HepG2 (cell line): ENCODE data around the gene LRIT2. TPM values are rescaled to one million over a fixed set of nuclear protein-coding genes. Genes with fewer than 3 reads are reported as not detected.

Source experiments
- ATAC-seq: fragments of 200-7000 bp; cut with Tn5 transposase; 3 replicates; pipeline ENCODE4 v1.9.1; 2020; ENCODE audit warnings: mild to moderate bottlenecking, moderate library complexity
- BruUV-seq: library from RNA; stranded (reverse); fragments of 400-500 nt; replicated peaks from 2 replicates; lab custom pipeline; 2021; lab: Mats Ljungman, UMichigan
- CTCF ChIA-PET: fragments of 300-600 bp; formaldehyde crosslinking; extraction: SDS; loops from one replicate; lab custom pipeline; 2021; ENCODE audit warnings: low total read pairs, inconsistent platforms, low intra/inter-chr PET ratio; lab: Yijun Ruan, JAX
- POLR2A ChIA-PET: fragments of 350-600 bp; sonication (Branson Sonifier 250); formaldehyde crosslinking; loops from one replicate; lab custom pipeline; 2020; ENCODE audit warnings: antibody characterized with exemption, inconsistent platforms; lab: Yijun Ruan, JAX
- DNase-seq: peaks from one replicate; pipeline ENCODE4 v3.0.0-alpha.2; 2015; ENCODE audit warnings: low spot score
- FAIRE-seq: peaks from 3 replicates; lab custom pipeline; 2011; peaks lifted over from hg19 to GRCh38; lab: Jason Lieb, UNC
- H2AFZ ChIP-seq: one replicate; pipeline ENCODE4 v1.6.1; 2011; ENCODE audit warnings: low read length, inconsistent platforms
- H3K27ac ChIP-seq: fragments of 300-600 bp; 3 replicates; pipeline ENCODE4 v1.8.0; 2011; ENCODE audit warnings: mixed run types, mild to moderate bottlenecking, mixed read lengths, low read length, inconsistent platforms; ENCODE audit not compliant: insufficient read depth; ENCODE audit errors: extremely low read length
- H3K27me3 ChIP-seq, 2 experiments: fragments of 200-600 bp in 1 of 2; 2 replicates in 1 of 2; 3 replicates in 1 of 2; pipeline versions ENCODE4 v1.6.0 to v1.8.0; 2011; ENCODE audit warnings: low read length in 2 of 2, mild to moderate bottlenecking in 2 of 2, moderate library complexity in 2 of 2, inconsistent platforms in 1 of 2; ENCODE audit not compliant: insufficient read depth in 2 of 2, control insufficient read depth in 1 of 2
- H3K36me3 ChIP-seq, 2 experiments: fragments of 200-600 bp in 1 of 2; replicated peaks in 1 of 2; 2 replicates in 1 of 2; 3 replicates in 1 of 2; pipeline versions ENCODE4 v1.5.1 to v1.8.0; 2011; ENCODE audit warnings: low read length in 2 of 2, inconsistent platforms in 1 of 2; ENCODE audit not compliant: insufficient read depth in 2 of 2, control insufficient read depth in 1 of 2
- H3K4me1 ChIP-seq: 2 replicates; pipeline ENCODE4 v1.5.1; 2012; ENCODE audit warnings: low read length, inconsistent platforms; ENCODE audit not compliant: insufficient read depth
- H3K4me2 ChIP-seq: 2 replicates; pipeline ENCODE4 v1.6.0; 2011; ENCODE audit warnings: low read depth, low read length, inconsistent platforms
- H3K4me3 ChIP-seq, 3 experiments: fragments of 200-600 bp in 1 of 3; sonication (generic), shearing (Covaris generic) in 1 of 3; replicated peaks in 1 of 3; 2 replicates each; pipeline ENCODE4 v1.5.1; 2011 to 2016; ENCODE audit warnings: low read length in 3 of 3, inconsistent platforms in 2 of 3, low read depth in 2 of 3, mild to moderate bottlenecking in 2 of 3, control low read depth in 1 of 3, mixed read lengths in 1 of 3; ENCODE audit not compliant: insufficient read depth in 1 of 3
- H3K79me2 ChIP-seq: one replicate; pipeline ENCODE4 v1.6.1; 2011; ENCODE audit warnings: low read length, inconsistent platforms; ENCODE audit not compliant: insufficient read depth
- H3K9ac ChIP-seq: 2 replicates; pipeline ENCODE4 v1.6.0; 2011; ENCODE audit warnings: mild to moderate bottlenecking, low read depth, low read length, inconsistent platforms; ENCODE audit not compliant: insufficient read depth
- H3K9me3 ChIP-seq: 2 replicates; pipeline ENCODE4 v1.5.1; 2012; ENCODE audit warnings: mild to moderate bottlenecking, low read length
- H4K20me1 ChIP-seq: 2 replicates; pipeline ENCODE4 v1.6.0; 2011; ENCODE audit warnings: inconsistent platforms, mild to moderate bottlenecking, low read length, moderate library complexity; ENCODE audit not compliant: insufficient read depth
- EED ChIP-seq: sonication (generic); formaldehyde crosslinking; IDR thresholded peaks from 2 replicates; pipeline ENCODE4 v1.5.0; 2020; ENCODE audit warnings: mild to moderate bottlenecking, missing genetic modification reagents
- HMG20B ChIP-seq: conservative IDR thresholded peaks from 2 replicates; pipeline ENCODE4 v1.6.1; 2016; ENCODE audit warnings: missing genetic modification reagents, missing compliant biosample characterization
- SOX13 ChIP-seq, 3 experiments: fragments of 450-650 bp in 1 of 3; sonication (generic) in 1 of 3; formaldehyde crosslinking in 1 of 3; IDR thresholded peaks in 2 of 3; conservative IDR thresholded peaks in 1 of 3; 2 replicates each; pipeline versions ENCODE4 v1.5.0 to v1.6.1; 2016 to 2020; ENCODE audit warnings: antibody characterized with exemption in 1 of 3, mild to moderate bottlenecking in 1 of 3, missing compliant biosample characterization in 1 of 3, missing genetic modification reagents in 1 of 3, moderate library complexity in 1 of 3
- TBP ChIP-seq: sonication (generic); formaldehyde crosslinking; IDR thresholded peaks from 2 replicates; pipeline ENCODE4 v1.5.0; 2020; ENCODE audit warnings: missing genetic modification reagents
- U2AF2 ChIP-seq: fragments of 200-400 bp; formaldehyde crosslinking; IDR thresholded peaks from 2 replicates; pipeline ENCODE4 v1.6.1; 2017; ENCODE audit warnings: low read depth, mild to moderate bottlenecking, low read length
- ZBTB8A ChIP-seq: sonication (generic); formaldehyde crosslinking; IDR thresholded peaks from 2 replicates; pipeline ENCODE4 v1.4.0; 2020; ENCODE audit warnings: mild to moderate bottlenecking, low read depth, missing genetic modification reagents, borderline replicate concordance
- ZNF552 ChIP-seq: sonication (generic); formaldehyde crosslinking; IDR thresholded peaks from 2 replicates; pipeline ENCODE4 v1.9.0; 2022; ENCODE audit warnings: missing genetic modification reagents, mild to moderate bottlenecking, borderline replicate concordance
- WGBS: methylation state at CpG from one replicate; pipeline ENCODE4 v1.1.6; 2017; ENCODE audit warnings: low lambda C conversion rate; 5-methylcytosine and 5-hydroxymethylcytosine counted together
- in situ Hi-C: cut with HindIII; loops from 2 replicates; pipeline ENCODE4 v1.10.0; 2017; ENCODE audit warnings: low pct_unique_long_range_greater_than_20kb; ENCODE audit not compliant: extremely low pct_ligation_motif_present
- intact Hi-C: fragments of 100-400 bp; cut with micrococcal nuclease; formaldehyde crosslinking; loops from one replicate; pipeline ENCODE4 v1.10.0; 2022; ENCODE audit not compliant: unreplicated experiment
- polyA plus RNA-seq, 8 experiments: library from polyadenylated mRNA; depleted of rRNA in 3 of 8; stranded (reverse) in 7 of 8; unstranded in 1 of 8; fragments of >200 nt; fragmentation: Illumina TruSeq in 4 of 8; extraction: Trizol in 4 of 8; gene quantifications; 2 replicates each; pipeline versions ENCODE4 v1.2.1 to v1.2.3, GENCODE V29; 2011 to 2016; ENCODE audit warnings: low read depth in 4 of 8, missing spikeins in 1 of 8, mixed read lengths in 1 of 8; ENCODE audit not compliant: insufficient read depth in 1 of 8
- total RNA-seq, 5 experiments: library from RNA; depleted of rRNA; stranded (reverse); fragments of >200 nt; fragmentation: Illumina TruSeq; extraction: Trizol; gene quantifications; 2 replicates each; pipeline ENCODE4 v1.2.3, GENCODE V29; 2016; ENCODE audit warnings: low read depth in 1 of 5
- TF ChIP-seq, protein P1 (sequence below): sonication (generic); formaldehyde crosslinking; IDR thresholded peaks from 2 replicates; pipeline ENCODE4 v1.5.1; 2020; ENCODE audit warnings: mild to moderate bottlenecking, missing genetic modification reagents, moderate library complexity

The LRIT2 gene
- total and polyA plus RNA-seq, 2 of the 13 experiments (the other 11 are each of a cell fraction or from before 2014, with no cell fraction given): not detected

DNA sequence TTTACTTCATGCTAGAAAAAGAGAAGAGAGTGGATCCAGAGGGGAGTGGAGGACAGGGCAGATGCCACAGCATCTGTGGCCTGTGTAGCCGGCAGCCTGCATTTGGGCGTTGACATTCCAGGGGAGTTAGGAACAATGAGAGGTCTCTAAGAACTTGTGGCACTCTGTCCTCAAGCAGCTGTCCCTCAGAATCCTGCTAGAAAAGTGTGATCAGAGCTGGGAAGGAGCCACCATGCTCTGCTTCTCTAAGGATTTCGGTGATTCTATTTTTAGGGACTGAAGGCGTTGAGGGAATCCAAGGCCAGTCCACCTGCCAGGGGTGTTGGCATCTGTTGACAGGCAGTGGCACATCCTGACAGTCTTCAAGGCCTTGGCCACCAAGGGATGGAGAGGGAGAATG is 7.6 kb downstream of the LRIT2 start:
- POLR2A ChIA-PET: no interaction called here
- H4K20me1 ChIP-seq: no peaks in the 10 kb centered on the region
- DNase-seq: no peak

DNA sequence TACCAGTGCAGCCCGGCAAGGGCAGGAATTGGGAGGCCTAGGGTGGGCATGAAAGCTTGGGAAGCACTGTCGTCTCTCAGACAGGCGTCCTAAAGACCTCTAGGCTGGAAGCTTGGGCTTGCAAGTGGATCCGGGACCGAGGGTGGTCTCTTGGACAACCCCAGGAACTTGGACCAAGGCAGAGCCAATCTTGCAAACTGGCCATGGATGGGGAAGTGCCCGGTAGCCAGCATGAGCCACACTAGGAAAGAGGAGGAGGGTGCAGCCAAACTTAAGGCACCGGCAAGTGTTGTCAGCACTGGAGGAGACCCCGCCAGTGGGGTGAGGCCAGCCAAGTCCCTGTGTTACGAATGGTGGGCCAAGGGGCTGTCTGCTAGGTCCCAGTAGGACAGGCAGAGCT is 8.5 kb downstream of the LRIT2 start:
- POLR2A ChIA-PET: no interaction called here
- H3K4me1 ChIP-seq: no peaks in the 10 kb centered on the region

More for the DNA sequence above, 7.6 kb downstream of the LRIT2 start:
- H3K9ac ChIP-seq: no peak overlapping the region
- FAIRE-seq (no peak), ATAC-seq (no peak)
- no peak overlapping the region for H3K4me3 ChIP-seq
- H3K4me1 ChIP-seq: no peaks in the 10 kb centered on the region
- intact Hi-C loops: no loop called here
- in situ Hi-C loops: no loop called here
- H3K27me3 ChIP-seq: no peaks in the 10 kb centered on the region
- no TSS peak for BruUV-seq
- H2AFZ ChIP-seq: no peak overlapping the region
- CTCF ChIA-PET: no interaction called here
- no peak overlapping the region for H3K4me2 ChIP-seq
- H3K9me3 ChIP-seq: peaks cover 6% of the 10 kb centered on the region; the same call in 1 of the 2 replicates
- WGBS: 31% methylated on average over 4 of the region's 4 CpGs
- no peak overlapping the region for H3K27ac ChIP-seq
- TF ChIP-seq HMG20B (CRISPR knock-in tag) (no peak), TBP (CRISPR knock-in tag) (no peak), ZBTB8A (CRISPR knock-in tag) (no peak), EED (CRISPR knock-in tag) (no peak), U2AF2 (no peak)
- no peaks in the 10 kb centered on the region for H3K36me3 ChIP-seq
- no peaks in the 10 kb centered on the region for H3K79me2 ChIP-seq

More for the DNA sequence above, 8.5 kb downstream of the LRIT2 start:
- H3K9me3 ChIP-seq: peaks cover 6% of the 10 kb centered on the region; the same call in 1 of the 2 replicates
- BruUV-seq: no TSS peak
- FAIRE-seq (no peak), DNase-seq (no peak), ATAC-seq (no peak)
- 9% methylated on average over 5 of the region's 9 CpGs for WGBS
- no peaks in the 10 kb centered on the region for H4K20me1 ChIP-seq
- no peaks in the 10 kb centered on the region for H3K36me3 ChIP-seq
- TF ChIP-seq ZNF552 (CRISPR knock-in tag) (no peak), SOX13 (IDR thresholded peaks at IDR 0.05) (no peak), SOX13 (CRISPR knock-in tag; conservative IDR thresholded peaks at IDR 0.05 in 1 of 2, IDR thresholded peaks at IDR 0.05 in 1 of 2) (no peak)
- TF ChIP-seq, protein P1, sequence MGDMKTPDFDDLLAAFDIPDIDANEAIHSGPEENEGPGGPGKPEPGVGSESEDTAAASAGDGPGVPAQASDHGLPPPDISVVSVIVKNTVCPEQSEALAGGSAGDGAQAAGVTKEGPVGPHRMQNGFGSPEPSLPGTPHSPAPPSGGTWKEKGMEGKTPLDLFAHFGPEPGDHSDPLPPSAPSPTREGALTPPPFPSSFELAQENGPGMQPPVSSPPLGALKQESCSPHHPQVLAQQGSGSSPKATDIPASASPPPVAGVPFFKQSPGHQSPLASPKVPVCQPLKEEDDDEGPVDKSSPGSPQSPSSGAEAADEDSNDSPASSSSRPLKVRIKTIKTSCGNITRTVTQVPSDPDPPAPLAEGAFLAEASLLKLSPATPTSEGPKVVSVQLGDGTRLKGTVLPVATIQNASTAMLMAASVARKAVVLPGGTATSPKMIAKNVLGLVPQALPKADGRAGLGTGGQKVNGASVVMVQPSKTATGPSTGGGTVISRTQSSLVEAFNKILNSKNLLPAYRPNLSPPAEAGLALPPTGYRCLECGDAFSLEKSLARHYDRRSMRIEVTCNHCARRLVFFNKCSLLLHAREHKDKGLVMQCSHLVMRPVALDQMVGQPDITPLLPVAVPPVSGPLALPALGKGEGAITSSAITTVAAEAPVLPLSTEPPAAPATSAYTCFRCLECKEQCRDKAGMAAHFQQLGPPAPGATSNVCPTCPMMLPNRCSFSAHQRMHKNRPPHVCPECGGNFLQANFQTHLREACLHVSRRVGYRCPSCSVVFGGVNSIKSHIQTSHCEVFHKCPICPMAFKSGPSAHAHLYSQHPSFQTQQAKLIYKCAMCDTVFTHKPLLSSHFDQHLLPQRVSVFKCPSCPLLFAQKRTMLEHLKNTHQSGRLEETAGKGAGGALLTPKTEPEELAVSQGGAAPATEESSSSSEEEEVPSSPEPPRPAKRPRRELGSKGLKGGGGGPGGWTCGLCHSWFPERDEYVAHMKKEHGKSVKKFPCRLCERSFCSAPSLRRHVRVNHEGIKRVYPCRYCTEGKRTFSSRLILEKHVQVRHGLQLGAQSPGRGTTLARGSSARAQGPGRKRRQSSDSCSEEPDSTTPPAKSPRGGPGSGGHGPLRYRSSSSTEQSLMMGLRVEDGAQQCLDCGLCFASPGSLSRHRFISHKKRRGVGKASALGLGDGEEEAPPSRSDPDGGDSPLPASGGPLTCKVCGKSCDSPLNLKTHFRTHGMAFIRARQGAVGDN: no peak
- no peak overlapping the region for H3K27ac ChIP-seq
- no peaks in the 10 kb centered on the region for H3K27me3 ChIP-seq
- no peaks in the 10 kb centered on the region for H3K79me2 ChIP-seq
- no peak overlapping the region for H3K4me3 ChIP-seq
- H2AFZ ChIP-seq: no peak overlapping the region
- in situ Hi-C loops: no loop called here
- H3K4me2 ChIP-seq: no peak overlapping the region
- CTCF ChIA-PET: no interaction called here
- no peak overlapping the region for H3K9ac ChIP-seq
- intact Hi-C loops: no loop called here
